GM13976 (cell line): Measurements from ENCODE around the gene MRPL4.

Experiments
- DNase-seq: peaks from one replicate; pipeline ENCODE4 v3.0.0; 2012; ENCODE audit warnings: low spot score
- in situ Hi-C: fragments of 300-500 bp; cut with MboI; formaldehyde crosslinking; loops from one replicate; pipeline ENCODE4 v1.12.0; 2022; ENCODE audit warnings: low sequenced_read_pairs, mixed read lengths, inconsistent platforms; ENCODE audit not compliant: unreplicated experiment
- TF ChIP-seq, protein P1 (sequence below): IDR thresholded peaks from 2 replicates; pipeline ENCODE4 v1.5.1; 2012; ENCODE audit warnings: borderline replicate concordance, mild to moderate bottlenecking; ENCODE audit not compliant: insufficient read depth; ENCODE audit errors: extremely low read depth, missing control alignments, control extremely low read depth

Gene MRPL4

DNA sequence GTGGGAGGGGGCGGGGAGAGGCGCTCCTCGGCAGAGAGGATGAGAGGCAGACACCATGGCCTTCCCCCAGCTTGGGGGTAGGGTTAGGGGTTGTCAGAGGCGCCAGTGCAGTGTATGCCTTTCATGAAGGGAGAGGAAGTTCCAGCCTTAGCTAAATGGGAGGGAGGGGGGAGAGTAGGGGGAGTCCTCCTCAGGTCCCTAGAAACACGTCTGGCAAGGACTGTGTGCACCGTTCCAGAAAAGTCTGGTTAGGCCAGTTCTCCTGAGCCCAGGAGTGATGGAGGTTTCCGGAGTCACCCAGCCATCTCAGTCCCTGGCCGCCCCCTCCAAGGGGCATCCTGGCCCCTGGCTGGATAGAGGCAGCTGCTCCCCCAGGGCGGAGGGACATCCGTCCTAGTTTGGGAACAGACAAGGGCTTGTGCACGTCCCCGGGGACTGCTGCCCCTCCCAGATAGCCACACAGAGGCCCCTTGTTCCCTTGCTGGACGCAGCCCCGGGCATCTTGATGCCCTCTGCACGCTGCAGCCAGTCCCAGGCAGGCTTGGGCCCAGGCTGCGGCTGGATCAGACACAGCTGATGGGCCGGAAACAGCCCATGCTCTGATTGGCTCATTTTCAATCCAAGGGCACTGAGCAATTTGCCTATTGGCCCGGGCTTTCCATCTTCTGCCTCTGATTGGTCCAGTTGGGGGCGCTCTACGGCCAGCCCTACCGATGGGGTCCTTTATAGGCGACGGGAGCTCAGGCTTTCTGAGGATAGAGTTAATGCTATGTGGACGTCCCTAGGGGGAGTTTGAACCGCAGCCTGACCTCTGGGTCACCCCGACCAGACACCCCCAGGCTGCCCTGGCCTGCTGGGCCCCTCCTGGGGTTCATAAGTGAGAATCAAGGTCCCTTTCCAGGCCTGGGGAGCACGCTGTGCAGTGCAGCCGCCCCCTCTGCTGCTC, 24.7 kb upstream of the MRPL4 start:
- in situ Hi-C loops, result loop anchor here (25.0 kb wide), 1 partner anchor 290 kb away; the partner anchor contains the start of gene OLFM2
- TF ChIP-seq, protein P1, sequence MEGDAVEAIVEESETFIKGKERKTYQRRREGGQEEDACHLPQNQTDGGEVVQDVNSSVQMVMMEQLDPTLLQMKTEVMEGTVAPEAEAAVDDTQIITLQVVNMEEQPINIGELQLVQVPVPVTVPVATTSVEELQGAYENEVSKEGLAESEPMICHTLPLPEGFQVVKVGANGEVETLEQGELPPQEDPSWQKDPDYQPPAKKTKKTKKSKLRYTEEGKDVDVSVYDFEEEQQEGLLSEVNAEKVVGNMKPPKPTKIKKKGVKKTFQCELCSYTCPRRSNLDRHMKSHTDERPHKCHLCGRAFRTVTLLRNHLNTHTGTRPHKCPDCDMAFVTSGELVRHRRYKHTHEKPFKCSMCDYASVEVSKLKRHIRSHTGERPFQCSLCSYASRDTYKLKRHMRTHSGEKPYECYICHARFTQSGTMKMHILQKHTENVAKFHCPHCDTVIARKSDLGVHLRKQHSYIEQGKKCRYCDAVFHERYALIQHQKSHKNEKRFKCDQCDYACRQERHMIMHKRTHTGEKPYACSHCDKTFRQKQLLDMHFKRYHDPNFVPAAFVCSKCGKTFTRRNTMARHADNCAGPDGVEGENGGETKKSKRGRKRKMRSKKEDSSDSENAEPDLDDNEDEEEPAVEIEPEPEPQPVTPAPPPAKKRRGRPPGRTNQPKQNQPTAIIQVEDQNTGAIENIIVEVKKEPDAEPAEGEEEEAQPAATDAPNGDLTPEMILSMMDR, result no peak
- no peak for DNase-seq

DNA sequence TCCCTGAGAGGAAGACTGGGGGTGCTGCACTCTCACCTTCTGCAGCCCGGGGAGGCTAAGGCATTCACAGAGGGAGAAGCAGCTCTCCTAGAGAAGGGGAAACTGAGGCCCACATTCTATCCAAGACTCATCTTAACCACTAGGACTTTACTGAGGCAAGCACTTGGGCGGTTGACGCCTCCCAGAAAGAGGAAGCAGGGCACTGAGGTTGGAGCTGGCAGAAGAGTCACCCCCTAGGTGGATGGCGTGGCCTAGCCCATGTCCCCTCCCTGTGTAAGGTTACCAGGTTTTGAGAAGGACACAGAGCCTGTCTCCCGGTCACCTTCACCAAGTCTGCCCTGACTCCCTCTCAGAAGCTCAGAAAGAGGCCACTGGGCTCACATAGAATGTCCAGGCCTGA, 23.6 kb upstream of the MRPL4 start:
- in situ Hi-C loops, result loop anchor here (25.0 kb wide), 1 partner anchor 291 kb away; the partner anchor contains the start of gene OLFM2
- TF ChIP-seq, protein P1, result no peak
- DNase-seq, result peak; percentile 20

DNA sequence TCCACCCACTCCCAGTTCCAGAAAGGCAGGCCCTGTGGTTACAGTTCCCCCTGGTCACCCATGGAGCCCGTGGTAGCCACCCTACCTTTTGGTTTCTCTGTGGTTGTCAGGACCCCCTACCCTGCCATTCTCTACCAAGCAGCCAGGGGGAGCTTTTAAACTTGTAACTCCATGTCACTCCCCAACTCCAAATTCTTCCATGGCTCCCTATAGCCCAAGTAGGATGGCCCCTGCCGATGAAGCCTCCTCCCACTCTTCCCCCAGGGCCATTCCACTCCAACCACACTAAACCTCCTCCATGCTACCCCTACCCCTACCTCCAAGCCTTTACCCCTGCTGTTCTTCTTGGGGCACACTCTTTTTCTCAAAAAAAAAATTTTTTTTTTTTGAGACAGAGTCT, 23.1 kb upstream of the MRPL4 start:
- in situ Hi-C loops, result loop anchor here (25.0 kb wide), 1 partner anchor 292 kb away; the partner anchor contains the start of gene OLFM2
- TF ChIP-seq, protein P1, result peak; percentile 64
- DNase-seq, result peak; percentile 70

DNA sequence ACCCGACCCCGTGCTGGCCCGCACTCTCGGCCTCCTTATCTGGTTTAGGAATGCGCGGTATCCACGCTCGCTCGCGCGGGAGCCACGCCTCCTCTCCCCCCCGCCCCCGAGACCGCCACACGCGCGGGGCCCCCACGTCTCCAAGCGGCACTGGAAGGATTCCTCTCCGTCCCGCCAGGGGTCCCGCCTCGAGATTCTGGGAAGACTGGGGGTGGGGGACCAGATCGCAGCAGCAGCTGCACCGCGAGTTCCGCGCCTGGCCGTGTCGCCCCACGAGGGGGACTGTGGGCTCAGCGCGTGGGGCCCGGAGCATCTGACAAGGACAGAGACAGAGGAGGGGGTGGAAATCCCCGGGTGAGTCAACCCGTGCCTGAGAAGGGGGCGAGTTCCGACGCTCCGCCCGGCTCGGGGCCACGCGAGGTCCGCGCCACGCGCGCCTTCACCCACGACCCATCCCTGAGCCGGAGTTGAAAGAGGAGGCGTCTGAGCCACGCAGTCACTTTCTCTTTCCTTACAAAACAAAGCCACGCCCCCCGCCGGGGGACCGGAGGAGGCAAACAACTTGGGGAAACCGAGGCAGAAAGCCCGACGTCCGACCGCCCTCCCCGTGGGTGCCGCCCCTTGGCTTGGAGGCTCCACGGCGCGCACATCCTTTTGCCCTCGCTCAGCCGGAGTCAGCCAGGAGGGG, 21.7 kb upstream of the MRPL4 start:
- peak; percentile 62 for DNase-seq
- TF ChIP-seq, protein P1, result peak; percentile 4
- in situ Hi-C loops, result loop anchor here (25.0 kb wide), 1 partner anchor 293 kb away; the partner anchor contains the start of gene OLFM2

DNA sequence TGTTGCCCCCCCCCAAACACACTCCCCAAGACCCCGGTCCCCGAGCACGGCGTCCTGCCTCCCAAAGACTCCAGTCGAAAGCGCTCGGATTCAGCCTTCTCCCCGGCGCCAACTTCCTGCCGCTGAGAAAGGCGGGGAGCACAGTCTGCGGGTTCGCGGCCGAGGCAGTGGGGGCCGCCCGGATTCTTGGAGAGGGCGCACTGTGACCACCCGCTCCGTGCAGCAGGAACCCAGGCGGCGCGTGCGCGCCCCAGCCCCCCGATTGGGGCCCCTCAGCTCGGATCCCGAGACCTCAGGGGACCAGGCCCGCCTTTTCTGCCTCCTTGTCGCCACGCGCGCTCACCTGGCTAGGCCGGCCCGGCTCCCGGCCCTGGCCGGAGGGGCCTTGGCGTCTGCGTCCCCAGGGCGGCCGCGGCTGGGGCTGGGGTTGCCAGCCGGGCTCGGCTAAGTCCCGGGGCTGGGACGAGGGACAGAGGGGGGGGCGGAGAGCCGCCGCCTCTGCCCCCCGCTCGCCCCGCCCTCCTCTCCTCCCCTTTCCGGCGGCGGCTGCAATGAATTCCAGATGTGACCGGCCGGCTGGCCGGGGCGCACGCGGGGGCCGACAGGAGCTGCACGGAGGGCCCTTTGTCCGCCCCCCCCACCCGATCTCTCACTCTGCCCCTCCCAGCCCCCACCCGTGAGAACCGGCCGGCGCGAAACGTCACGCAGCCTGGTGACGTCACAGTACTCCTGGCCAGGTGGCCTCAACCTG, 21.0 kb upstream of the MRPL4 start, which contains the start of gene S1PR2:
TSS of gene S1PR2 (minus strand) at position 471 of the 751 bp plus-strand sequence. CDS start 6,426 bp downstream, outside the sequence.
- DNase-seq, result peak; percentile 91
- in situ Hi-C loops, result loop anchor here (25.0 kb wide), 1 partner anchor 294 kb away; the partner anchor contains the start of gene OLFM2
- TF ChIP-seq, protein P1, result no peak
